Mesenchymal stem cell (in vitro differentiated cells and primary cell): ENCODE results near the gene ERICH4. TPM values are rescaled to one million over a fixed set of nuclear protein-coding genes. Genes with fewer than 3 reads are reported as not detected.

Experiments used
- DNase-seq: peaks from one replicate; pipeline ENCODE4 v3.0.0-alpha.2; 2013
- H2AFZ ChIP-seq: one replicate; pipeline ENCODE4 v1.6.1; 2013; ENCODE audit warnings: low read depth, mild to moderate bottlenecking, control low read depth, inconsistent platforms, low read length, moderate library complexity
- H2AK5ac ChIP-seq: 2 replicates; pipeline ENCODE4 v1.6.1; 2013; ENCODE audit warnings: low read length, moderate library complexity, mild to moderate bottlenecking, inconsistent platforms; ENCODE audit not compliant: severe bottlenecking
- H2BK120ac ChIP-seq: one replicate; pipeline ENCODE4 v1.6.1; 2013; ENCODE audit warnings: low read depth, mild to moderate bottlenecking, inconsistent platforms, low read length, moderate library complexity
- H2BK12ac ChIP-seq, 2 experiments: one replicate each; pipeline ENCODE4 v1.6.1; 2013; ENCODE audit warnings: inconsistent platforms in 2 of 2, low read length in 2 of 2, mild to moderate bottlenecking in 2 of 2, moderate library complexity in 2 of 2, control low read depth in 1 of 2
- H2BK15ac ChIP-seq: one replicate; pipeline ENCODE4 v1.6.1; 2013; ENCODE audit warnings: mild to moderate bottlenecking, low read depth, inconsistent platforms; ENCODE audit not compliant: poor library complexity, severe bottlenecking
- H2BK5ac ChIP-seq: 2 replicates; pipeline ENCODE4 v1.6.1; 2013; ENCODE audit warnings: low read depth, mild to moderate bottlenecking, low read length, control low read depth, inconsistent platforms; ENCODE audit not compliant: poor library complexity, severe bottlenecking
- H3K14ac ChIP-seq, 2 experiments: one replicate each; pipeline ENCODE4 v1.6.1; 2013; ENCODE audit warnings: inconsistent platforms in 2 of 2, low read length in 2 of 2, control low read depth in 1 of 2, mild to moderate bottlenecking in 1 of 2, moderate library complexity in 1 of 2
- H3K18ac ChIP-seq, 2 experiments: one replicate each; pipeline ENCODE4 v1.6.1; 2013; ENCODE audit warnings: inconsistent platforms in 2 of 2, low read length in 2 of 2, control low read depth in 1 of 2, low read depth in 1 of 2, mild to moderate bottlenecking in 1 of 2
- H3K23ac ChIP-seq, 2 experiments: one replicate each; pipeline ENCODE4 v1.6.1; 2013; ENCODE audit warnings: inconsistent platforms in 2 of 2, low read length in 2 of 2, mild to moderate bottlenecking in 2 of 2, moderate library complexity in 2 of 2, control low read depth in 1 of 2
- H3K27ac ChIP-seq: 2 replicates; pipeline ENCODE4 v1.5.1; 2013; ENCODE audit warnings: mild to moderate bottlenecking, moderate library complexity, low read length, control low read depth, inconsistent platforms; ENCODE audit not compliant: poor library complexity, severe bottlenecking
- H3K27me3 ChIP-seq, 2 experiments: 2 replicates each; pipeline versions ENCODE4 v1.6.1 to v1.7.0; 2013; ENCODE audit warnings: low read length in 2 of 2, mild to moderate bottlenecking in 2 of 2, moderate library complexity in 2 of 2, control low read depth in 1 of 2, inconsistent platforms in 1 of 2; ENCODE audit not compliant: control insufficient read depth in 1 of 2, insufficient read depth in 1 of 2
- H3K36me3 ChIP-seq, 2 experiments: 2 replicates each; pipeline versions ENCODE4 v1.6.1 to v1.7.0; 2013; ENCODE audit warnings: low read length in 2 of 2, control low read depth in 1 of 2, inconsistent platforms in 1 of 2, low read depth in 1 of 2, mild to moderate bottlenecking in 1 of 2; ENCODE audit not compliant: insufficient read depth in 2 of 2, control insufficient read depth in 1 of 2
- H3K4ac ChIP-seq, 2 experiments: one replicate each; pipeline ENCODE4 v1.6.1; 2013; ENCODE audit warnings: inconsistent platforms in 2 of 2, low read length in 2 of 2, mild to moderate bottlenecking in 2 of 2, moderate library complexity in 2 of 2, control low read depth in 1 of 2, low read depth in 1 of 2
- H3K4me1 ChIP-seq: 2 replicates; pipeline ENCODE4 v1.6.1; 2013; ENCODE audit warnings: low read depth, low read length, control low read depth; ENCODE audit not compliant: control insufficient read depth, insufficient read depth
- H3K4me2 ChIP-seq: 2 replicates; pipeline ENCODE4 v1.6.1; 2013; ENCODE audit warnings: low read length, mild to moderate bottlenecking, inconsistent platforms; ENCODE audit not compliant: poor library complexity, severe bottlenecking
- H3K4me3 ChIP-seq, 2 experiments: 2 replicates each; pipeline versions ENCODE4 v1.5.1 to v1.7.0; 2013; ENCODE audit warnings: low read length in 2 of 2, mild to moderate bottlenecking in 2 of 2, control low read depth in 1 of 2, low read depth in 1 of 2; ENCODE audit not compliant: insufficient read depth in 1 of 2
- H3K79me1 ChIP-seq: replicated peaks from 2 replicates; pipeline ENCODE4 v1.6.1; 2013; ENCODE audit warnings: mild to moderate bottlenecking, control low read depth, low read length, inconsistent platforms; ENCODE audit not compliant: poor library complexity, severe bottlenecking
- H3K9ac ChIP-seq: 2 replicates; pipeline ENCODE4 v1.7.0; 2013; ENCODE audit warnings: mild to moderate bottlenecking, low read length, moderate library complexity
- H3K9me3 ChIP-seq: 2 replicates; pipeline ENCODE4 v1.7.0; 2013; ENCODE audit warnings: mild to moderate bottlenecking, low read length; ENCODE audit not compliant: control insufficient read depth
- H4K8ac ChIP-seq: one replicate; pipeline ENCODE4 v1.6.1; 2013; ENCODE audit warnings: inconsistent platforms, mild to moderate bottlenecking, low read length, moderate library complexity
- H4K91ac ChIP-seq: one replicate; pipeline ENCODE4 v1.6.1; 2013; ENCODE audit warnings: mild to moderate bottlenecking, low read length, inconsistent platforms
- WGBS: methylation state at CpG from one replicate; pipeline ENCODE4 v1.1.7; 2013; ENCODE audit warnings: mixed read lengths; 5-methylcytosine and 5-hydroxymethylcytosine counted together
- polyA plus RNA-seq, 2 experiments: library from polyadenylated mRNA; stranded (reverse); fragments of 200-250 nt; gene quantifications; one replicate each; pipeline ENCODE4 v1.2.3, GENCODE V29; 2013

ERICH4 gene, protein sequence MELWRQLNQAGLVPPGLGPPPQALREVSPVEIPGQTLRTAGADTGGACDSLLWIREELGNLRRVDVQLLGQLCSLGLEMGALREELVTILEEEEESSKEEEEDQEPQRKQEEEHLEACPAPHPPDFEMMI
- polyA plus RNA-seq (2013, experiment 1 of 2) = not detected
- polyA plus RNA-seq (2013, experiment 2 of 2) = not detected

GRCh38 chr19:41442473-41443355 lies at the start of gene ERICH4:
TSS of gene ERICH4 (plus strand) at chr19:41443156. CDS start at chr19:41443170, 14 bp downstream.
- 73% methylated on average over 7 of the region's 7 CpGs for WGBS

GRCh38 chr19:41395355-41395754 lies 47.6 kb upstream of the ERICH4 start:
- no peak overlapping the region for H2BK15ac ChIP-seq
- no peak overlapping the region for H3K14ac ChIP-seq
- no peak overlapping the region for H3K4me3 ChIP-seq
- H3K18ac ChIP-seq = no peak overlapping the region
- H4K8ac ChIP-seq = no peak overlapping the region
- H3K4me2 ChIP-seq = no peak overlapping the region
- H4K91ac ChIP-seq = no peak overlapping the region
- no peak overlapping the region for H2BK12ac ChIP-seq
- H3K4me1 ChIP-seq = peaks cover 5% of the 10 kb centered on the region
- peaks cover 17 to 26% of the 10 kb centered on the region in 2 experiments for H3K36me3 ChIP-seq
- no peak overlapping the region for H2BK120ac ChIP-seq
- H3K23ac ChIP-seq = no peak overlapping the region
- H2BK5ac ChIP-seq = no peak overlapping the region
- 75% methylated on average over 6 of the region's 6 CpGs for WGBS
- peaks cover 26% of the 10 kb centered on the region for H3K79me1 ChIP-seq
- H3K9ac ChIP-seq = no peak overlapping the region
- no peaks in the 10 kb centered on the region for H3K9me3 ChIP-seq
- no peak overlapping the region for H3K4ac ChIP-seq
- no peak overlapping the region for H2AK5ac ChIP-seq
- H3K27ac ChIP-seq = no peak overlapping the region
- DNase-seq = no peak
- H2AFZ ChIP-seq = no peak overlapping the region
- H3K27me3 ChIP-seq = no peaks in the 10 kb centered on the region

More at GRCh38 chr19:41442473-41443355, at the start of gene ERICH4:
- Histone ChIP-seq H3K36me3 (peaks cover 5 to 6% of the 10 kb centered on the region in 2 experiments), H3K4ac (no peak within 1 kb of the TSS), H3K23ac (peak within 1 kb of the TSS in 1 of 2 experiments; percentile 31), H4K8ac (peak within 1 kb of the TSS; percentile 54), H2BK120ac (no peak within 1 kb of the TSS), H2BK12ac (no peak within 1 kb of the TSS), H3K79me1 (peaks cover 11% of the 10 kb centered on the region), H2BK5ac (no peak within 1 kb of the TSS), H3K27ac (no peak within 1 kb of the TSS), H3K4me3 (no peak within 1 kb of the TSS), H3K9ac (no peak within 1 kb of the TSS), H3K18ac (no peak within 1 kb of the TSS), H3K14ac (no peak within 1 kb of the TSS), H4K91ac (no peak within 1 kb of the TSS), H2AFZ (no peak within 1 kb of the TSS), H2AK5ac (no peak within 1 kb of the TSS), H2BK15ac (peak within 1 kb of the TSS; percentile 23), H3K4me2 (no peak within 1 kb of the TSS), H3K4me1 (peaks cover 6% of the 10 kb centered on the region), H3K27me3 (peaks cover 21 to 46% of the 10 kb centered on the region in 2 experiments), H3K9me3 (no peaks in the 10 kb centered on the region)
- DNase-seq = no peak

- peak; percentile 100 for DNase-seq
- Histone ChIP-seq H3K27me3 (no peaks in the 10 kb centered on the region), H3K4me3 (peak within 1 kb of the TSS; percentile 93 to 98), H3K27ac (peak within 1 kb of the TSS; percentile 80), H3K9ac (peak within 1 kb of the TSS; percentile 98), H4K91ac (no peak within 1 kb of the TSS), H3K4me2 (peak within 1 kb of the TSS; percentile 93), H2AK5ac (no peak within 1 kb of the TSS), H3K79me1 (peaks cover 29% of the 10 kb centered on the region), H2BK12ac (no peak within 1 kb of the TSS), H3K4me1 (peaks cover 5% of the 10 kb centered on the region), H2AFZ (peak within 1 kb of the TSS; percentile 79), H3K9me3 (no peaks in the 10 kb centered on the region), H3K36me3 (peaks cover 0 to 7% of the 10 kb centered on the region in 2 experiments), H3K18ac (peak within 1 kb of the TSS; percentile 69 to 83), H3K23ac (no peak within 1 kb of the TSS), H3K4ac (peak within 1 kb of the TSS; percentile 70 to 79), H4K8ac (peak within 1 kb of the TSS; percentile 86), H2BK120ac (no peak within 1 kb of the TSS), H2BK15ac (no peak within 1 kb of the TSS), H2BK5ac (peak within 1 kb of the TSS; percentile 79), H3K14ac (no peak within 1 kb of the TSS)
- whole genome bisulfite sequencing = under 1% methylated on average over 48 of the region's 50 CpGs
Observed at GRCh38 chr19:41397086-41398049, 45.6 kb upstream of the ERICH4 start, which contains the start of the genes BCKDHA and EXOSC5. TSS of gene BCKDHA (plus strand) at chr19:41397818. CDS start at chr19:41397828, 10 bp downstream. TSS of gene EXOSC5 (minus strand) at chr19:41397359. CDS start at chr19:41397328, 31 bp downstream.
